ENCODE results near the gene SSH2. TPM values are rescaled to one million over a fixed set of nuclear protein-coding genes. Genes with fewer than 3 reads are reported as not detected.

Gene SSH2
- total and polyA plus RNA-seq, 9 of the 15 experiments (the other 6 are each of a cell fraction or from before 2014, with no cell fraction given): 3.9 to 16.1 (median 10.2) TPM

- TF ChIP-seq RREB1 (CRISPR knock-in tag; IDR thresholded peaks at IDR 0.05) (no peak), ZNF232 (CRISPR knock-in tag; IDR thresholded peaks at IDR 0.05) (no peak), HMGXB4 (CRISPR knock-in tag; IDR thresholded peaks at IDR 0.05) (no peak), NCOA2 (IDR thresholded peaks at IDR 0.05; ENCODE audit: partially characterized antibody in 2 of 2) (no peak), CBX2 (IDR thresholded peaks at IDR 0.05; ENCODE audit: insufficient read depth, low read length, poor library complexity, severe bottlenecking) (no peak), THAP7 (CRISPR knock-in tag; IDR thresholded peaks at IDR 0.05) (no peak)
Observed at GRCh38 chr17:29591146-29591736, 338.8 kb downstream of the SSH2 start (continued).
